DND-41 (cell line): ENCODE results near the gene SLC39A11.

Experiments used
- CTCF ChIP-seq: IDR thresholded peaks from 2 replicates; pipeline ENCODE4 v1.5.1; 2012; ENCODE audit warnings: borderline replicate concordance, low read length, moderate library complexity, mild to moderate bottlenecking; ENCODE audit not compliant: poor library complexity, severe bottlenecking; ENCODE audit errors: extremely low read depth
- EZH2 ChIP-seq: IDR thresholded peaks from 3 replicates; pipeline ENCODE4 v1.6.1; 2012; ENCODE audit warnings: borderline replicate concordance, low read depth, mild to moderate bottlenecking, moderate library complexity, low read length, inconsistent platforms; ENCODE audit not compliant: severe bottlenecking

GRCh38 chr17:72631568-72631948 lies 460.9 kb downstream of the SLC39A11 start:
- TF ChIP-seq CTCF (no peak), EZH2 (no peak)
